ENCODE results near the gene KCNH5.
"Not testable (repeated sequence)": the region's sequence is repeated elsewhere in the genome, so short reads cannot be mapped to it uniquely, and the experiment has no call there.

The KCNH5 gene

DNA sequence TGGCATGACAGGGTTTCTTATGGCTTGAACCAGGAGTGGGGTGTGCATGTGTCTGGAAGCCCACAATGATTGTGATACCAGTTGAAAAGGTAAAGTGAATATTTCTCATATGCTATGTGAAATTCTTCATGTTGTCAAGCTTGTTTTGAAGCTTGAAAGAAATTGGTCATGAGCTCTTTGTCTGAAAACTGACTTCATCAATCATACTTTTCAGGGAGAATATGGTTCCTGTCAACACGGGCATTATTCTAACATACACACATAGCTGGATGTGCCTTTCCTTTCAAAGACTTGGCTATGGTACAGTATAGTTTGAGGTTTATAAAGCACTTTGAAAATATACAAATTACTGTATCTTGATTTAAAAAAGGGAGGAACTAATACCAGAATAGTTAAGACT, 158.8 kb downstream of the KCNH5 start:
- no peak for DNase-seq (ENCODE audit: low spot score)

DNA sequence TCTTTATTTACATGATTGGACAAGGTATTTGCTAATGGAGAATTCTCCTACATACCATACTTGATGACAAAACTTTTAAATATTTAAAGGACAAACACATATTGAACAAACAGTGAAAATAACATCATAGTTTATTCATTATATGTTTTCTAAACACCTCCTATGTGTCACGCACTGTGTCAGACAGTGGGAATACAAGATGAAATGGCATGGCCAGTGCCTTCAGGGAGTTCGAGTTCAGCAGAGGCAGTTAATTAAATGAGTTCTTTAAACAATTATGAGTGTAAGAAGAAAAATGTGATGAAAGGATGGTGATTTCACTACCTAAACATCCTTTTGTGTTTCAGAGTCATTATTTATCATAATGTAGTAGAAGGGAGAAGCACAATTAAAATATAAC, 159.8 kb downstream of the KCNH5 start:
- no peak for DNase-seq (ENCODE audit: low spot score)

DNA sequence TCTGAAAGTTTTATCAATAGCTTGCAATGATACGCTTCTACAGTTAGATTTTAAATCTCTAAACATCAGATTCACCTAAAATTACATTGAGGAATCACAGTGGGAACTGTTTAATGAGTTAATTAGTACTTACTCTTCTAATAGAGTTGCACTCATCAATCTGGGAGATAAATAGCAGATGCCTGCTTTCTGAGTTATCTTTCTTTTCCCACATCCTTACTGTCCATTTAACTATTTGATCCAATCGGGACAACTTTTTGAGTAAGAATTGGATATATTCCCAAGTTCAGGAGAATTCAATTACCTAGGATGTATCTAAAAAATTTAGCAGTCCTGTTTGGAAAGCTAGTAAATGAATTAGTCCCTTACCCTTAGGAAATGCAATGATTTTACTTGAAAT, 162.3 kb downstream of the KCNH5 start:
- DNase-seq (ENCODE audit: low spot score) = no peak

DNA sequence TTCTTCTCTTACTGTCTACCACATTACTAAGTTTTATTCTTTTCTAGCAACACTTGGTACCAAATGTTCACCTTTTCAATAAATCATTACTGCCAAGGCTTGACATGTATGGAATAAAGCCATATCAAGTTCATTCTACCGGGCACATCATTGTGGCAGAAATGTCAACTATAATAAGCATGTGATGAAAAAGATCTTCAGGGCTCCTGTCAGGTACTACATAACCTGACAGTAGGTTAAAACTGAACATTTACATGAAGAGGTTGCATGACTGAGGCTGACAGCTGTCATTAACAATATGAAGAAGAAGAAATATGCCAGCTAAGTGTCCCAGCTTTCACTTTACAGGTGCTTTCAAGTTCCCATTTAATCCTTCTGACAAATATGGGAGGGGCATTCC, 178.9 kb downstream of the KCNH5 start:
- no peak for DNase-seq (ENCODE audit: low spot score)

DNA sequence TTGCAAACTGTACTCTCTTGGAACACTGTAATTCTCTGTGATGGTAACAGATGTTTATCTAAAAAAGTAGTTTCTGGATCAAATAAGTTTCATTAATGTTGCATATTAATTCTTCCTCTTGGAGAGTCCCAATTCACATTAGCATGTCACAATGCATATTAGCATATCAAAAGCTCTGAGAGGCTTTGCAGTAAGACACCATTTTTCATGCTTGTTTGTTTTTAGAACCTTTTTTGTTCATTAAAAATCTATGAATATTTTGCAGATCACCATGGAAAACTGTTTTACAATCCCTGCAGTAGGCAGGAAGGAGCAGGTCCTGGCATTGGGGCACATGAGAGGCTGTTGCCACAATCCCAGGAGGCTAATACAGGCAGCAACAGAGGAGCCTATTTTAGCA, 180.7 kb downstream of the KCNH5 start:
- DNase-seq (ENCODE audit: low spot score) = no peak

DNA sequence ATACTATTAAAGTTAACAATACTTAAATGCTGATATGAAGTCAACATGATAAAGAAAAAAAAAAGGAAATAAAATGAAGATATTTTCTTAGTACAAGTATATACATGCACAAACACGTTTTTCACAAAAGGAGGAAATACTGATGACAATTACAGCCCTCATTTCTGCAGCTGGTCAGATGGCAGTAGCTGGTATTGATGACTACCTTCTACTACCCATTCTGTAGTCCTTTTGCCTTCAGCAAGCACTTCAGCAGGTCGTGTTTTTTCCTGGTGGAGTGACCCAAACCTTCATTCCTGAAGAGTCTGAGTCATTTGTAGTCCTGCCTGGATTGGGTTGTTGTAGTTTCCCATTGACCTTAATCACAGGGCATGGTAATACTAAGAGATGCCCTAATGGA, 187.2 kb downstream of the KCNH5 start:
- DNase-seq (ENCODE audit: low spot score) = not testable (repeated sequence)

DNA sequence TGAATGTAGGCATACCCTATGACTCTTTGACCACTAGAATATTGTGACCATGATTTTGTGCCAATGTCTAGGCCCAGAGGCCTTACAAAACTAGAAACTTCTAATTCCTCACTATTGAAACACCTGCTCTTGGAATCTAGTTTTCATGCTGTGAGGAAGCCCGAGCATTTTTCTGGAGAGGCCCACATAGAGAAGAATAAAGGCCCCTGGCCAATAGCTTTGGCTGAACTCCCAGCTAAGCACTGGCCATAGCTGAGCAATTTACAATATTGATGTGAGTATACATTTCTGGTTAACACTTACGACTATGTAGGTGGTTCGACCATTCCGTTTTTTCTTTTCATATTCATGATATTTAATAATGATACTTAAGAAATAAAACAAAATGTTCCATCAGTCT, 190.3 kb downstream of the KCNH5 start:
- no peak for DNase-seq (ENCODE audit: low spot score)

DNA sequence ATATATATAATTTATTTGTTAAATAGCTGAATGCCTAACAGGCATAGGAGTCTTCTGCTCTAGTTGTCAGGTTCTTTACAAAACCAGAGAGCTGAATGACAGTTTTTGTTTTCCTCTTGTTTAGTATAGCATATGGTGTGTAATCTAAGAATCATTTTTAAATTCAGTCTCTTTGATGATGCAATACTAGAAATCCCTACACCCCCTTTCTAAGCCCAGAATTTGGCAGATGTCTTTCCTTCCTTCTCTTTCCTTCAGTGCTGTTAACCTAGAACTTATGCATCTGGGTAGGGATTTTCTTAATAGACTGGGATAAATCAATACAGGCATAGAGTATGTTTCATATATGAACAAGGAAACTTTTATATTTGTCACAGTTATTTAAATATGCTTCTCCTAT, 198.1 kb downstream of the KCNH5 start:
- DNase-seq (ENCODE audit: low spot score) = no peak

DNA sequence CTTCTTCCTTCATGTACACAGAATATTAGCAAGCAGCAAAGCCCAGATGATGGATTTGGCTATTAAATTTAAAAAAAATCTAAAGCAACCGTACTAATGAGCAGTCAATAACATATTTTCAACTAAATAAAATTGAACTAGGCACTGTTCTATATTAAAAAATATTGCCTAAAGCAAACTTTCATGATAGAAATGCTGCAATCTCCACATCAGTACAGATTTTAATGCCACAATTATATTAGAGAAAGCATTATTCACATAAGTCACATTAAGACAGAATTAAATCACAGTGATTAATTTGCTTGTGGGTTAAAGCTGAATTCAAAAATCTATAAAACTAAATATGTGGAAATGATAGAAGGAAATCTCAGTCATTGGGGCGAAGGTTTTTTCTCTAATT, 200.7 kb downstream of the KCNH5 start:
- no peak for DNase-seq (ENCODE audit: low spot score)

DNA sequence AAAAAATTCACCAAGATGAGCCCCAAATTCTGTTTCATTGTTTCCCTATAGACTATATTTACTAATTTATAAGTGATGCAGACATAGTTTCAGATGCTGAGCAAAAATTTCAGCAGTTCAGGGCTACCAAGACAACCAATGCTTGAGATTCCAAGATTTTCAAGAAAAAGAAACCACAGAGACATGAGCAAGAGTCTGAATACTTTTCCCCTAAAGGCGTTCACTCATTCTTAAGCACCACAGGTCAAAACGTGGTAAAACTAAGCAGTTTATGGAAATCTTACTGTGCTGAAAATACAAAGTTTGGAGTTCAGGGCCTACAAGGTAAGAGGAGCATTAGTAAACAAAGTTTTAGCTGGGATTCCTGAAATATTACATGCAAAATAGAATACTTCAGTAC, 221.2 kb downstream of the KCNH5 start:
- no peak for DNase-seq (ENCODE audit: low spot score)

DNA sequence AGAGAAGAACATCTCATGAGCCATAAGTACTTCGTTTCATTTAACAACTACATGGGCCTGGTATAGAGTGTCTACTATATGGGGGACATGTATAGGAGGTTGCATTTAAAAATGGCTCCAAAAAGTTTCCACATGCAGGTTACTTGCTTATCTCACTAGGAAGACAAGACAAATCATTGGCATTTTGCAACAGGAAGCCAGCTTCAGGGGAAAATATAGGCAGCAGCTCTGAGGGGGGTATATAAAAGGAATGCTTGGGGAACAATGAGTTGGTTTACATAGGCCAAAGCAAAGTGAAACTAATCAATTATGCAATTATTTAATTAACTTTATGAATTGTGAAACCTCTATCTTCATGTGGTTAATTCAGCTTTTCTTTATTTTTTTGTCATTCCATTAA, 225.3 kb downstream of the KCNH5 start:
- no peak for DNase-seq (ENCODE audit: low spot score)

DNA sequence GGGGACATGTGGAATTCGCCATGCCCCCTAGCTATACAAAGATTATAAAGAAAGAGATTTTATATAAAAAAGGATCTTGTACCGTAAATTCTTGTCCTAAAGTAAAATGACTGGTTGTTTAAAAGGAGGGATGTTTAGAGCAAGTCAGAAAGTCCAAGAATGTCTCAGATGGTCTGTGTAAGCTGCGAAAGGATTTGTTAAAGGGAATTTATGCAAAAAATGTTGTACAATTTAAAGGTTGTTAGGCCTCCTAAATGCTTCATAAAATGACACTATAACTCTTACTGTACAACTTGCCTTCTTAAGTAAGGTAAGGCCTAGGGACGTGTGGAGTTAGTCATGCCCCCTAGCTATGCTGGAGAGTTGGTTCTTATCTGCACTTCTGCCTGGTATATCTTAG, 237.6 kb downstream of the KCNH5 start:
- no peak for DNase-seq (ENCODE audit: low spot score)

DNA sequence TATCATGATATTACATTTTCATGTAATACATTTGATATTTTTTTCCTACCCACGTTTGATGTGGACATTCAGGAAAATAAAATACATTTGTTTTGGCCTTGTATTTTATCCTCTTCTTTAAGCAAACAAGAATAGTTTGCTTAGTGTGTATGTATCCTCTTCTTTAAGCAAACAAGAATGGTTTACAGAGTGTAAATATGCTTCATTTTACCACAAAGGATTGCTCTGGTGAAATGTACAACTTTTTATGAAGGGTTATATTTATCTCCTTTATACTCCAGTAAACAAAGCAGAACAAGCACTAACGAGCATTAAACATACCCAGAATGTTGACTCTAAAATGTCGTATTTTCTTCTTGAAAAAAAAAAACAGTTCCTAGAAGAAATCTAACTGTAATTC, 244.7 kb downstream of the KCNH5 start:
- DNase-seq (ENCODE audit: low spot score) = no peak

DNA sequence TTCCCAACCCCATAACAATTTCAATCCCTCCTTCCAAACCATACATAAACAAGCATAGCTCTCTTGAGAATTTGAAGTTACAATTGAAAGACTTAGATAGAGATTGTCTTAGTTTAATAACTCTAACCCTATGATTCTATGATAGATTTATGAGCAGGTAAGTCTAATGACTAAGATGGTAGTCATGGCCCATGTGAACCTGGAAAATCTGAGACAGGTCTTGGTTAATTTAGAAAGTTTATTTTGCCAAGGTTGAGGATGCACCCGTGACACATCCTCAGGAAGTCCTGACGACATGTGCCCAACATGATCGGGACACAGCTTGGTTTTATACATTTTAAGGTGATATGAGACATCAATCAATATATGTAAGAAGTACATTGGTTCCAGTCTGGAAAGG, 248.8 kb downstream of the KCNH5 start:
- no peak for DNase-seq (ENCODE audit: low spot score)

DNA sequence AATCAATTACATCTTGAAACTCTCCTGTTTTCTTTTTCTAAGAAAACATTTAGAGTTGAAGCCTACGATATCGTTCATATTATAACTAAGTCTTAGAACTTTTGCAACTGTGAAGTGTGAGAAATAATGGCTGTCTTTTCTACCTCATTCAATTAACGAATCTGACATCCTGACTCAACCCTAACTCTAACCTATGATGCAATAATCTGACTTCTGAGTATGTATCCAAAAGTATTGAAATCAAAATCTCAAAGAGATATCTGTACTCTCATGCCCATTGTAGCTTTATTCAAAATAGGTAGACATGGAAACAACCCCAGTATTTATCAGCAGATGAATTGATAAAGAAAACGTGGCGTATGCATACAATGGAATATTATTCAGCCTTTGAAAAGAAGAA, 252.7 kb downstream of the KCNH5 start:
- DNase-seq (ENCODE audit: low spot score) = no peak

DNA sequence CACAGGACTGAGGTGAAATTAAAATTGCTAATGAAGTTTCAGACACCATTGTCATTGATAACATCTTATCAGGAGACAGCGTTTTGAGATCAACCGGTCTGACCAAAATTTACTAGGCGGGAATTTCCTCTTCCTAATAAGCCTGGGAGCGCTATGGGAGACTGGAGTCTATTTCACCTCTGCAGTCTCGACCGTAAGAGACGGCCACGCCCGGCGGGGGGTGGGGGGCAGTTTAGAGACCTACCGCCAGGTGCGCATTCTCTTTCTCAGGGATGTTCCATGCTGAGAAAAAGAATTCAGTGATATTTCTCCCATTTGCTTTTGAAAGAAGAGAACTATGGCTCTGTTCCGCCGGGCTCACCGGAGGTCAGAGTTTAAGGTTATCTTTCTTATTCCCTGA, 263.9 kb downstream of the KCNH5 start:
- DNase-seq (ENCODE audit: low spot score) = not testable (repeated sequence)

DNA sequence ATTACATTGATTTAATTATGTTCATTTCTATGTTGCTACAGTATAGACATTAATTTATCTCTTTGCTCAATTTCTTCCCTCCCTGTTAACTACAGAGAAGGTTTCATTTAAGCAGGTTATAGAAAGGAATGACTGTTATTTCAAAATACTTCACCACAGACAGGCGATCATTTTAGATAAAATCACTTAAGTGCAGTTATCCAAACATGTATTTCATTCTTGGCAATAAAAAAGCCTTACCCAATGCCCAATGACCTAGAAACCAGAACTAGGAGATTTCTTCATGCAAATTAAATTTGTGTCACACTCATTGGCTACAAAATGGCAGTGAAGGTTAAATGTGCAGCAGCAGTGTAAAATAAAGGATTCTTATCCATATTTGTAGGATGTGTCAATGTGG, 266.4 kb downstream of the KCNH5 start:
- DNase-seq (ENCODE audit: low spot score) = no peak

DNA sequence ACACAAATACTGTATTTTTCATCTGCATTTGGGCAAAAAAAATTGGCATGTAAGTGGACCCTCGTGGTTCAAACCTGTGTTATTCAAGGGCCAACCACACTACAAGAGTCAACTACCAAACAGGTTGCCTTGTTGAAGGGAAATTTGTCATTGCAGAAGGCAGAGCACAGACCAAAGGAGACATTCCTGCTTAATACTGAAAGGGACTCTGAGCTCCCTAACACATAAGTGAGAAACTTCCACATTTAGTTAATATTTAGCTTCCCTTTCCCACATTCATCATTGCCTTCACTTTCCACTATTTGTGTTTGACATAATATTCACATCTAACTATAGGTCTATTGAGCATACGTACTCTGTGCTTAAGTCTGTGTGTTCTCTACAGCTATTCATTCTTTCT, 266.9 kb downstream of the KCNH5 start:
- DNase-seq (ENCODE audit: low spot score) = no peak

DNA sequence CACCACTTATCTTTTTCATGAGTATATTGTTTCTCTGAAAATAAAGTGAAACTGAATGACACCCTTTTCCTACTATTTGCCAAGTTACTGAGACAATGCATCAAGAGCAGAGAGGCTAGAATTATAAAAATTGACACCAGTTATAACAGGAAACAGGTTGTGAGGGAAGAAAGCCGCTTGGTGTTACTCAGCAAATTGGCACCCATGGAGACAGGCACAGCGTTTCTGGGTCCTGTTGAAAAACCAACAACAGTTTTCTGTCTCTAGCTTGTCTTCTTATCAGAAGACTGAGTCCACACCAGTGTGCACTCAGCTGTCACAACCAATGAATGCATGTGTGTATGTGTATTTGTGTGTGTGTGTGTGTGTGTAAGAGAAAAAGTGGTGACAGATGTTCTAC, 267.7 kb downstream of the KCNH5 start:
- DNase-seq (ENCODE audit: low spot score) = no peak

DNA sequence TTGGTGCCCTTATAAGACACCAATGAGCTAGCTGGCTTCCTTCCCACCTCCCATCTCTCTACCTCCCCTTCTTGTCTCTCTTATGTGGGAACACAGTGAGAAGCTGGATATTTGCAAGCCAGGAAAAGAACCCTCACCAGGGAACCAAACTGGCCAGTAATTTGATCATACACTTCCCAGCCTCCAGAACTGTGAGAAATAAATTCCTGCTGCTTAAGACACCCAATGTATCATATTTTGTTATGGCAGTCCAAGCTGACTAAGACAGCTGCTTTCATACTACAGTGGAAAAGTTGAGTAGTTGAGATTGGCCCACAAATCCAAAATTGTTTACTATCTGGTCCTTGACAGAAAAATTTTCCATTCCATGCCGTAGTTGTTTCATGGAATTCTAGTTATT, 269.0 kb downstream of the KCNH5 start:
- no peak for DNase-seq (ENCODE audit: low spot score)

DNA sequence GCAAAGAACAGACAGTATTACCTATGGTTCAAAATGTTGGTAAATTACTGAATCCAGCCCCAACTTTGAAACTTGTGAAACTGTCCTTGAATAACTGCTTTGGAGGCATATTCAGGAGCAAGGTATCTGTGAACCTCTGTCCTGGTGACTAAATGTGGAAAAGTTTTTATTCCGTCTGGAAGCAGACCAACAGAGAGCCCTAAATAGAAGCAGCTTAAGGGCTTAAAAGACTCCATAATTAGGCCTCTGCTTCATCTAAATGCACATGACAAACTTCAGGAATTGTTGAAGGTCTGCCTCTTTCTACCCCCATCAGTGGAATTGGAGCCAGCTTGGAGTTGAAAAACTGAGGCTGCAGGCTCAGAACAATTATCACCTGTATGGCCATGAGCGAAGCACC, 276.5 kb downstream of the KCNH5 start:
- peak; percentile 23 for DNase-seq (ENCODE audit: low spot score)

DNA sequence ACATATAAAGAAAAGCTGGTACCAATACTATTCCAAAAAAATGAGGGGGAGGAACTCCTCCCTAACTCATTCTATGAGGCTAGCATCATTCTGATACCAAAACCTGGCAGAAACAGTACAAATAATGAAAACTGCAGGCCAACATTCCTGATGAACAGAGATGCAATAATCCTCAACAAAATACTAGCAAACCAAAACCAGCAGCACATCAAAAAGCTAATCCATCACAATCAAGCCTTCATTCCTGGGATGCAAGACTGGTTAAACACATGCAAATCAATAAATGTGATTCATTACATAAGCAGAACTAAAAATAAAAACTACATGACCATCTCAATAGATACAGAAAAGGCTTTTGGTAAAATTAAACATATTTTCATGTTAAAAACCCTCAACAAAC, 281.3 kb downstream of the KCNH5 start:
- no peak for DNase-seq (ENCODE audit: low spot score)

DNA sequence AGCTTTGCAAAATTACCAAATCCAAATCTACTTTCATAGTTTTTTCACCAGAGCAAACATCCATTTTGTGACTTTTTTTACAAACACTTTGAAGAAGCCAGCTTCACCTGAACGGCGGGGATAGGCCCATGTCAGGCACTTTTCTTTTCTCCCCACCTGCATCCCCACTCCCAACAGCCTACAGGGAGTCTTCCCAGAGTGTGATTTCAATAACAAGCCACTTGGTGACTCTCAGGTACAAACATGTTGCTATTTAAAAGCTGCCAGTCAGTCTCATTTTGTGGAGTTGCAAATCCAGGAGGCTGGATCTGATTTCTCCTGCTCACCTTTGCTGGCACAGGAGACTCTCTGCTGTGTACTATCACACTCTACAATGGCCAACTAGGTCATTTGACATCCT, 285.5 kb downstream of the KCNH5 start:
- no peak for DNase-seq (ENCODE audit: low spot score)

DNA sequence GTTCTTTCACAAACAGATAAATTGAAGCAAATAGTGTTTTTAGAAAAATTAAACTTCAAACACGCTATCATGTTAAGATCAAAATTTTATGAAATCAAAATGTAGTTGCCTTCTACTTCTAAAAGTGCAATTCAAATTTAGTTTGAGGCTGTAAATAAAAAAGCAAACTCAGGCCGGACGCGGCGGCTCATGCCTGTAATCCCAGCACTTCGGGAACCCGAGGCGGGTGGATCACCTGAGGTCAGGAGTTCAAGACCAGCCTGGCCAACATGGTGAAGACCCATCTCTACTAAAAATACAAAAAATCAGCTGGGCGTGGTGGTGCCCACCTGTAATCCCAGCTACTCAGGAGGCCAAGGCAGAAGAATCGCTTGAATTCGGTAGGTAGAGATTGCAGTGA, 298.4 kb downstream of the KCNH5 start:
- DNase-seq (ENCODE audit: low spot score) = not testable (repeated sequence)

DNA sequence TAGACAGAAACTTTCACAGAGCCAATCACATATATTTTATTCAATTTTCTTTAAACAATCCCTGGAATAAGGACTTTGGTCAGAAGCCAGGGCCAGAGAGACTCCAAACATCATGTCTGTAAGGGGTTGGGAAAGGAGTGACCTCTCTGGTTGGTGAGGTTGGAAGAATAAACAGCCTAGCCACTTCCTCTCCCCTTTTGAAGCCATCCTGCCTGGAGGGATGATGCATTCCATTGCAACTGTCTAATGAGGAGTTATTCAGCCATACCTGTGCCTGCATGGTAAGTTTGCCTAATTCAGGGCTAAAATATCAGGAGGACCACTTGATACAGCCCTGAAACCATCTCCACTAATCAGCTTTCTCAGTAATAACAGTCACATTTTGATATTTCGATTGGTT, 299.8 kb downstream of the KCNH5 start:
- DNase-seq (ENCODE audit: low spot score) = no peak

Data from D341Med (cell line).